HG03469 (cell line): Measurements from ENCODE around the gene SNAI1.
"Not testable (repeated sequence)": the region's sequence is repeated elsewhere in the genome, so short reads cannot be mapped to it uniquely, and the experiment has no call there.

ENCODE experiments used
- ATAC-seq: cut with Tn5 transposase; IDR thresholded peaks from one replicate; pipeline ENCODE4 v1.9.1; 2021; ENCODE audit warnings: mild to moderate bottlenecking, moderate library complexity, moderate number of reproducible peaks; ENCODE audit not compliant: unreplicated experiment

Gene SNAI1

DNA sequence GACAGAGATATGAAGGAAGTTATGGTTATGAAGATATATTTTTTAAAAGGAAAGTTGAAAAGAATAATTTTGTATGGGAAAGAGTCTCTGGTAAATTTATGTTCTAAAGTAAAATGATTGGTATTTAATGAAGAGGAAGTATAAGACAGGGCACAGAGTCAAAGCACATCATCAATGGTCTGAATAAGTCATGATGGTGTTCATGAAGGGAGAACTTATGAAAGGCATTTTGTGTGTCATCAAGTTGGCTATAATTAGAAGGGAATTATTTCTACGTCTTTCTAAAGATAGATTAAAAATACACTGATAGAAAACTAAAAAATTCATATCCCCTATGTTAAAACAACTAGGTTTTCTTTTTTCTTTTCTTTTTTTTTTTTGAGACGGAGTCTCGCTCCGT lies 21.4 kb upstream of the SNAI1 start:
- no peak for ATAC-seq

DNA sequence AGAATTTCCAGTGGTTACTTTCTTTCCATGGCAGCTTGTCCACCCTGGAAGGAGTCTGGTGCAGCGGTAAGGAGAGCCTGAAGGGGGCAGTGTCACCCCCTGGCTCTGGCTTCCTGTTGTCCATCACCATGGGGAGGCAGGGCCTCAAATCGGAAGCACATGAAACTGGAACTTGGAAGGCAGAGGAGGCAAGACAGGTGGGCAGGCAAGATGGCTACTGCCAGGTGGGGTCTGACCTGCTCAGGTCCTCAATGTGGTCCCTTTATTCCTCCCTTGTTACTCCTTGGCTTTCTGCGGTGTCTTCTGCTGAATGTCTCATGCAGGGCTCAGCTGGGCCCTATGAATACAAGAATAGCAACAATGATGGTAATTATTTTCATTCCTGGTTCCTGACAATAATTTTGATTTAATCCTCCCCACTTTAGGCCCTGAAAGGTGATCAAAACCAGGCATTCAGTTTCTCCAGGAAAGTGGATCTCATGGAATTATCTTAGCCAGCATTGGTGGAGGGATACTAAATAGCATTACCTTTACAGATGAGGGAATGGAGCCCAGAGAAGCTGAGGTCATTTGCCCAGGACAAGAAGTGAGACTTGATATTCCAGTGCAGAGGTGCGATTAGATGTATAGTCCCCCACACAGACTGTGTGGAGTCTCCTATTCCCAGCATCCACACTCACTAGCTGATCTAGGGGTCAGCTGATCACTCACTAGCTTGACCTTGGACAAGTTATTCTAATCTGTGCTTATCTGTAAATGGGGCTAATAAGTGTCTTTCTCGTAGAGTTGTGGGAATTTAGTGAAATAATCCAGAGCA lies 17.6 kb upstream of the SNAI1 start:
- ATAC-seq: no peak

DNA sequence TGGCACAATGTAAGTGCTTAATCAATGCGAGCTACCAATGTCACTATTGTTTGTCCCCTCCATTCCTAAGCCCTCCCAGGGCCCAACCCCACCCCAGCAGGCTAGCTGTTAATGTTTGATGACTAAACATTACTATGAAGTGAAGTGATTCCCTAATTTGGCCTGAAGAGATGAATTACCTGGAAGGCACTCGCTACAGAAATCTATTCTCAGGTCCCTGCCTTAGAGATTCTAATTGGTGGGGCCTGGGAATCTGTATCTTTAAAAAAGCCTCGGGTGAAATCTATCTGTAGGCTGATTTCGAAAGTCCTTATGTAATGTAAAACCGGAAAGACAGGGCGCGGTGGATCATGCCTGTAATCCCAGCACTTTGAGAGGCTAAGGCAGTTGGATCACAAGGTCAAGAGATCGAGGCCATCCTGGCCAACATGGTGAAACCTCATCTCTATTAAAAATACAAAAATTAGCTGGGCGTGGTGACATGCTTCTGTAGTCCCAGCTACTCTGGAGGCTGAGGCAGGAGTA lies 16.9 kb upstream of the SNAI1 start:
- no peak for ATAC-seq

DNA sequence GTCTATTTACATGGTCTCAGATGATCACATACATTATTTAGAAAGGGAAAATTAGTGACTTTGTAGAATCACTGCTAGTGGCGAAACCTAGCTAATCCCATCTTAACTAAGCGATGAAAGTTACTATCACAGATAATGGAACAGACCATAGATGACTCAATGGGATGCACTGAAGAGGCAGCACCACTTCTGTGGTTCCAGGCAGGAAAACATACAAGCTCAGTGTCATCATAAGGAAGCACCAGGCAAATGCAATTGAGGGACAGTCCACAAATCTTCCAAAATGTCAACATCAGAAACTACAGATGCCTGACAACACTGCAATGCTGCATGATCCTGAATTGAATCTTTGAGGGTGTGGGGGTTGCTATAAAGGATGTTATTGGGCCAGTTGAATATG lies 15.9 kb upstream of the SNAI1 start:
- no peak for ATAC-seq

DNA sequence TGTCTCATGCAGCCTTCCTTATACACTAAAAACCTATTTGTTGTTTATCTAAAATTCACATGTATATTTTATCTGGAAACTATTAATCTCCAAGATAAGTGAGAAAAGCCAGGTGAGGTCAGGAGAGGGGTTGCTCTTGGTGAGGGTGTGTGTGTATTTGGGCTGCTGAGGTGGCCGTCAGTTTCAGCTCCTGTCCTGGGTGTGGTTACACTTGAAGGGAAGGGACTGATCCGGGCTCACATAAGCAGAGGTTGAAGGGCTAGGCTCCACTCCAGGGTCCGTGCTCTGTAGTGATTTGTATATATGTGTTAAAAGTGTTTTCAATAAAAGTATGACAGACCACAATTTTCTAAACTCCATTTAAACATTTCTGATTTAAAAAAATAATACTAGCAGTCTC lies 13.5 kb upstream of the SNAI1 start:
- ATAC-seq: no peak

DNA sequence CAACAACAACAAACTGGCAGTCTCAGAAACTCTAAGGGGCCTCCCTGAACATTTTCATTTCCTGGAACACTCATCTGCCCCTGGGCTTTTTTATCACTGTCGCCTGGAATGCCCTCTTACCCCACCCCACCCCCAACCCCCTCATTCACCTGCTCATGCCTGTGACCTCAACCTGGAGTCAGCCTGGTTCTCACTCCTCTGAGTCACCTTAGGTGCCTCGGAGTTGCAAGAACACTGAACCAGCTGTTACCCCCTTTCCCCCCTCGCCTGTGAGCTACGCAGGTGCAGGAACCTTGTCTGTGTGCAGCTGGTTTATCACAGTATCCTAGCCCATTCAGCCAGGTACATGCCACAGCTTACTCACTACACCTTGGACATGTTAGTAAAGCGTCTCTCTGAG lies 12.8 kb upstream of the SNAI1 start:
- no peak for ATAC-seq

DNA sequence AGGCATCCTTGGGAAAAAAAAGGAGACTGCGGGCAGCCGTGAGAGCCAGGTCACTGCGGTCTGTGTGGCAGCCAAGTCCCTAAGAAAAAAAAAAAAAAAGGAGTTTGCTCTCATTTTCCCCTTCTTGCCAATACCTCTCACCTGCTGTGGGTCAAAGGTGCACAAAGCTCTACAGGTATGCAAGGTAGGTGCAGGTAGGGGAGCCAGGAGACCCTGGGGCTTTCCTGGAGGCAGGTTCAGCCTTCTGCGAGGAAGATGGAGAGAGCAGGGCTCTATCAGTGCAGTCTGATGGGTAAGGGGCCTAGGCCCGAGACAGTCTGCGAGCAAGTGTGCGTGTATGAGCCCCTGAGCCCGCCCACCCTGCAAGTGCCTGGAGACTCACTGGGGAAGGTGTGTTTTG lies 12.3 kb upstream of the SNAI1 start:
- ATAC-seq: no peak

DNA sequence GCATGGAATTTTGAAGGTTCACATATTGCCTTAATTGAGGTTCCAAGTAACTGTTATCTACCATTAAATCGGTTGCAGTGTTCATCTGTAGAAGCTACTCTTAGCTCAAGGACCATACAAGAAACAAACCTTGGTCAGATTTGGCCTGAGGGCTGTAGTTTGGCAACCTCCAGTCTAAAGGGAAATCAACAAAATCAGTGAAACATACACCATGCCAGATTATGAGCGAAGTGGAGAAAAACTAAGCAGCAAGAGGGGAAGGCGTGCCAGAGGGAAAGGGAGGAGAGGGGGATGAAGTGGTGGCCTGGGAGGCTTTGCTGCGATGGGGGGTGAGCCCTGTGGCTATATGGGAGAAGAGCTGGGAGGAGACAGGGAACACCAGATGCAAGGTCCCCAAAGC lies 8.8 kb upstream of the SNAI1 start:
- no peak for ATAC-seq

DNA sequence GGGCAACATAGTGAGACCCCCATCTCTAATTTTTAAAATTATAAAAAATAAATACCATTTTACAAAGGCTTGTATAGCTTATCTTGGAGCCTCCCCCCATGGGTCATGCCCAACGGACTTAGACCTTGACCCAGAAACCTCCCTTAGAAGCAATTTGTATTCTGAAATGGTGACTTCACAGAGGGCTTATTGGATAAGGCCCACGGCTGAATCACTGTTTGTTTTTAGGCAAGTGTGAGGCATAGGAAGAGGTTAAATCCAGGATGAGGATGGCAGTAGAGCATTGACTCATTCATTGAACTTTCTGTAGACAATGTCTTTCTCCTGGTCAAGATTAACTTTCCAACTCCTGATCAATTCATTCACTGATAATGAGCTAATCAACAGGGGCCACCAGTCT lies 6.2 kb upstream of the SNAI1 start:
- ATAC-seq: no peak

DNA sequence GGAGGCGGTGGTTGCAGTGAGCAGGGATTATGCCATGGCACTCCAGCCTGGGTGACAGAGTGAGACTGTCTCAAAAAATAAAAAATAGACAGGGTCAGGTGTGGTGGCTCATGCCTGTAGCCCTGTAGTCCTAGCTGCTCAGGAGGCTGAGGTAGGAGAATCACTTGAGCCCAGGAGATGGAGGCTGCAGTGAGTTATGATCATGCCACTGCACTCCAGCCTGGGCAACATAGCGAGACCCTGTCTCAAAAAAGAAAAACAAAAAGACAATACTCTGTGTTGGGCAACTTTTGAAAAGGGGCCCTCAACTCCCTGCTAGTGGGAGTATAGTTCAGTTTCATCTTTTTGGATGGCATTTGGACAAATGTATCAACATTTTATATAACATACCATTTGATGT lies 5.0 kb upstream of the SNAI1 start:
- not testable (repeated sequence) for ATAC-seq

DNA sequence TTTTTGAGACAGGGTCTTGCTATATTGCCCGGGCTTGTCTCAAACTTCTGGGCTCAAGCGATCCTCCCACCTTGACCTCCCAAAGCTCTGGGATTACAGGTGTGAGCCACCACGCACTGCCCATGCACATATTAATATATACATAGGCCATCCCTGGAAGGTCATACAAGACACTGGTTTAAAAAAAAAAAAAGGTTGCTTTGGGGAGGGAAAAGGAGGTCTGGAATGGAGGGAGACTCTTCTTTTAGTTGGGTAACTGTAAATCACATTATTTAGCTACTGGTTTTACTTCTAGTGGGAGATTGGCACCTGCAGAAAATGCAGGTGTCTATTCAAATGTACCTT lies 4.1 kb upstream of the SNAI1 start:
- ATAC-seq: no peak

DNA sequence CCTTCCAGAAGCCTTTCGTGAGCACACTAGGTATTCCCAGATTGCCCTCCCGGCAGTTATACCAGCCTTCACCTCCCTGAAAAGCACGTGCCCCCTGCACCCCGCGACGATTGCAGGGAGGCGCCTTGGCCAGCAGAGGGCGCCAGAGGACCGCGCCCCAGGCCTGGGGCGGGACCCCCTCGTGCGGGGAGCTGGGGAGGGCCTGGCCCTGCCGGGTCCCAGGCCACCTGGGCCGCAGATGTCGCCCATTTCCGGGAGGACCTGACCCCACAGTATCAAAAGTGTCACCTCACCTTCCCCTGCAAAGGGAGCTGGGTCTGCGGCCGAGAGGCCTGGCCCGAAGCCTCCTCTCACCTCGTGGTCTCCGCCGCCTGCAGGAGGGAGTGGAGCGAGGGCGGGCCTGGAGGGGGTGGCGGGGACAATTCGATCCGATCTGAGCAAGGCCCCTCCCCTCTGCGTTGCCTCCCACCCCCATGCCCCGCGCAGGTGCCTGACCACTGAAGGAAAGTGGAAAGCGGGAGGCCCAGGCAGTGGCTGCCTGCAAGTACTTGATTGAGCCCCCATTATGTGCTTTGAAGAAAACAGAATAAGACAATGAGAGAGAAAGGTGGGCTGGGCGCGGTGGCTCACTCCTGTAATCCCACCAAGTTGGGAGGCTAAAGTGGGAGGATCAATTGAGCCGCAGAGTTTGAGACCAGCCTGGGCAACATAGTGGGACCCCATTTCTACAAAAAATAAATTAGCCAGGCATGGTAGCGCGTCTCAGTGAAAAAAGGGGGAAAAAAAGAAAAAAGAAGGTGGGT lies 3.5 kb upstream of the SNAI1 start:
- no peak for ATAC-seq

DNA sequence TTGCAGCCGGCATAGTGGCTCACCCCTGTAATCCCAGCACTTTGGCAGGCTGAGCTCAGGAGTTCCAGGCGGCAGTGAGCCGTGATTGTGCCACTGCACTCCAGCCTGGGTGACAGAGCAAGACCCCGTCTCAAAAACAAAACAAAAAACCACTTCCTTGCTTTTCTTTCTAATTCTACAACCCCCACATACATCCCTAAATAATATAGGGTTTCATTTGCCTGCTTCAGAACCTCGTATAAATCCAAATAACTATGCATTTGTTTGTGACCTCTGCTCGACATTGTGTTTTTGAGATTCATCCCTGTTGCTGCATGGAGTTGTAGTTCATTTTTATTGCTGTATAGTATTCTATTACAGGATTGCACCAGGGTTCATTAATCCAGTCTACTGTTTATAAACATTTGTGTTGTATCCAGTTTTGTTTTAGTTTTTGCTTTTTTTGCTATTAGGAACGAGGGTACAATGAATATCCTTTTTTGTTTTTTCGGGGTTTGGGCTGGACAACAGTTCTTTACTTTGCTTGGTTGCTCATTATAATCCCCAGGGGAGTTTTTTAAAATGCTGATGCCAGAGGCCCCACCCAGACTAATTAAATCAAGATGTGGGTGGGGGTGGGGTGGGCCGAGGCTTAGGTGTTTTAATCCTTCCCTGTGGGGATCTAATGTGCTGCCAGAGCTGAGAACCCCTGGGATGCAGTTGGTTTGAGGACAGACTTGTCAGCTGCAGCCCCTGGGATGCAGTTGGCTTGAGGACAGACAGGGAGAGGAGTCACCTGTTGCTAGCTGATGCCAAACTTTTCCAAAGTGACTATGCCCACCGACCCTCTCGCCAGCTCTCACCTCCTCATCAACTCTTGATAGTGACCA lies 2.4 kb upstream of the SNAI1 start:
- ATAC-seq: no peak

DNA sequence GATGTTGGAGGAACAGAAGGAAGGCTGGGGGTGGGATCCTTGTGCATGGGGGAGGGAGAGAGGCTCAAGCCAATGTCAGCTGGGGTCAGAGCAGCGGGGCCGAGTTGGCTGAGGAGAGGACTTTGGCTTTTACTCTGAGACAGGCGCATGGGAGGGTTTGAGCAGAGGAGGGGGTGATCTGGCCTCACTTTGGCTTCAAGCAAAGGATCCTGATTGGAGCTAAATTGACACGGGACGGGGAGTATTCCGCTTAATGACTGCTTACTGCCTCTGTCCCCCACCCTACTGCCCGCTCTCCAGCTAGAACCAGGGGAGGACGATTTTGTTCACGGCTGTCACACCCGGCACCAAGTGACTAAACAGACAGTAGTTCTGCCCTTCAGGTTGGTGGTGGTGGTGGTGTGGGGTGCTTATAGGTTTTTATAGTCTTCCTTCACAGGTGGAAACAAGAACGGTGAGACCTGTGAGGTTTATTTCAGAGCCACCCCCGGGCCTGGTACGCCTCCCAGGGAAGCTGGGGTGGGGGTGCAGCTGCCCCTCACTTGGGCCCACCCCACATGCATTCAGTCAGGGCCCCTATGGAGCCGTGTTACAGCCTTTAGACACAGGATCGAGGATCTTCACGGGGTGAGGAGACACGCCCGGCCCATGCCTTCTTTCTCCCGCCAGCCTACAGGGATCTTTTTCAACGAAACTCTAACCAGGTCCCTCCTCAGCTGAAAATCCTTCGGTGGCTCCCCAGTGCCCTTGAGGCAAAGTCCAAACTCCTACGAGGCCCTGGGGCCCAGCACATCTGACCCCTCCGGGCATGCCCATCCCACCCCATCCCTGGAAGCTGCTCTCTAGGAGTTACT lies 1.3 kb upstream of the SNAI1 start:
- ATAC-seq: no peak

DNA sequence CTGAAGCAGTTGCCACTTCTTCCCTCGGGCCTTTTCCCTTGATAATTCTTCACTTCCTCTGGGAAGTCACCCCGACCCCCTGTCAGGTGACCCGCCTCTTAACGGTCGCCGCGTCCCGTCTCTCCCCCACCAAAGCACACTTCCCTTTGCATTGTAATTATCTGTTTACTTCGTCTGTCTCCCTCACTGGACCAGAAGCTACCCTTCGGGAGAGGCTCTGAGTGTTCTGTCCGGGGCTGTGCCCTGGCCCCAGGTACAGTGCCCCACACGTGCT lies 771 bp upstream of the SNAI1 start:
- ATAC-seq: no peak

DNA sequence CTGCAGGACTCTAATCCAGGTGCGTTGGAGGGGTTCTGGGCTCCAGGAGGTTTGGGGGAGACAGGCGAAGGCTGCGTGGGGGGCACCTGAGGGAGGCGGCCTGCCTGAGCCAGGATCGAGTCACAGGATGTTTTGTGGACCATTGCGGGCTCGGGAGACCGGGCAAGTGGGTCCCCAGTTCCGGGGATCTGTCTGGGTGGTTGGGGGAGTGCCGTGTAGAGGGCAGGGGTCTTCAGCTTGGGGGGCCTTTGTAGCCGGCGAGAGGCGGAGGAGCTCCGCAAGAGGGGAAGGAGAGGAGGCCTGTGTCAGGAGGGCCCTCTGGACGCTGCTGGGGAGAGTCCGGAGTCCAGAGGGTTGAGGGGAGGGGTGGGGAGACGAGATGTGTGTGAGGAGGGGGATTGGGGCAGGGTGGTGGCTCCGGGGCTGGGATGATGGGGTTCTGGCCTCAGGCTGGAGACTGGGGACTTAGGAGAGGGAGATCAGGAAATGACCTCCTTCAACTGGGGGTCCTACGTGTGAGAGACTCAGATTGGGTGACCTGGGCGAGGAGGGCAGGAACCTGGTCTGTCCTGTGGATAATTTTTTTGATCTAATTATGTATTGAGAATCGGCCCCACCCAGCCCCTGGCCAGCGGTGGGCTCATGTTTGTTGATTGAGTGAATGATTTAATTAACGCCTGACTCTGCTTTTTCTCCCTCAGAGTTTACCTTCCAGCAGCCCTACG lies 505 bp downstream of the SNAI1 start:
- ATAC-seq: no peak

DNA sequence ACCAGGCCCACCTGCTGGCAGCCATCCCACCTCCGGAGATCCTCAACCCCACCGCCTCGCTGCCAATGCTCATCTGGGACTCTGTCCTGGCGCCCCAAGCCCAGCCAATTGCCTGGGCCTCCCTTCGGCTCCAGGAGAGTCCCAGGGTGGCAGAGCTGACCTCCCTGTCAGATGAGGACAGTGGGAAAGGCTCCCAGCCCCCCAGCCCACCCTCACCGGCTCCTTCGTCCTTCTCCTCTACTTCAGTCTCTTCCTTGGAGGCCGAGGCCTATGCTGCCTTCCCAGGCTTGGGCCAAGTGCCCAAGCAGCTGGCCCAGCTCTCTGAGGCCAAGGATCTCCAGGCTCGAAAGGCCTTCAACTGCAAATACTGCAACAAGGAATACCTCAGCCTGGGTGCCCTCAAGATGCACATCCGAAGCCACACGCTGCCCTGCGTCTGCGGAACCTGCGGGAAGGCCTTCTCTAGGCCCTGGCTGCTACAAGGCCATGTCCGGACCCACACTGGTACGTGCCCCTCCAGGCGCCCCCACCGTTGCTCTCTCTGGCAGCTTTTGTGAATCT lies 1.1 kb downstream of the SNAI1 start:
- no peak for ATAC-seq

DNA sequence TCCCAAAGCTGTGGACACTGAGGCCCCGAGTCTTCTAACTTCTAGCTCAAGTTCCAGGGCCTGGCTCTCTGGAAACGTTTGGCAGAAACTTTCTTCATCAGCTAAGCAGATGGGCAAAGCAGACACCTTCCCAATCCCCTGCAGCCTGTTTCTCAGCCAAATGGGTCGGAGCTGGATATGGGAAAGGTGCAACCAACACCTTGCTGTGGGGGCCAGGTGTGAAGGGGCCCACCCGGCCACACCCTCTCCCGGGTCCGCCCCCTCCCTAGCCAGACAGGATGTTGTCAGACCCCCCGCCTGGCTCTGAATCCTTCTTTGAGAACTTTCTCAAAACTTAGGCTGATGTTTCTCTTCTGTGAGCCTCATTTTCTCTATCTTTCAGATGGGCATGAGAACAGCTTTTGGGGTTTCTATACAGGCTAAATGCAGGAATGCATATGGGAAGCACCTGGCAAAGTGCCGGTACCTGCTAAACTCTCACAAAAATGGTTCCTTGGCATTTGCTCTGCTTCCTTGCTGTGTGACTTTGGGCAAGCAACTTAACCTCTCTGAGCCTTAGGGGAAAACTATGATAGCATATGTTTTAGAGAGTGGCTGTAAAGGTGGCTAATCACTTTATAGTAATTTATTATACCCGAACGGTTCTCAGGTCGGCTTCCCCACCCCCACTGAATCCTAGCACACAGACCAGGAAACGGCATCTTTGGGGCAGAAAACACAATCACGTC lies 1.8 kb downstream of the SNAI1 start:
- ATAC-seq: no peak

DNA sequence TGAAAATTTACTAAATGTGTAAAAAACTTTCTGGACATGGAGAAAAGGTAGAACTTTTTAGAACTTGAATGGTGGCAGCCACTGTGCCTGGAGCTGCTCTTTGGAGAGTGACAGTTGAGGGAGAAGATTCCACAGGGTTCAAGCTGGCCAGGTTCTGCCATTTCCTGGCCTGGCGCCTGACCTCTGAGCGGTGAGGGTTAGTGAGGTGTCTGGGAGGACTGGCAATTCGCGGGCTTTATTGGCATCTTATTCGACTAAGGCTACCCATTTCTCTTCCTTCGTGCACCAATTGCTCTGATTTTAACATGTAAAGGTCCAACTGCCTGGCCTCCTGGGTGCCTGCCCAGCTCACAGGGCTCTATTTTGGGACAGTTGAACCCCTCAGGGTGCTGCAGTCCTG lies 2.4 kb downstream of the SNAI1 start:
- ATAC-seq: no peak
